Astrocyte of the cerebellum (primary cell): Measurements from ENCODE around the gene IQCF6.
"Not testable (repeated sequence)": the region's sequence is repeated elsewhere in the genome, so short reads cannot be mapped to it uniquely, and the experiment has no call there.

Experiments
- DNase-seq: peaks from one replicate; pipeline ENCODE4 v3.0.0-alpha.2; 2011; ENCODE audit warnings: low read depth
- H3K4me3 ChIP-seq: 2 replicates; pipeline ENCODE4 v1.5.1; 2011; ENCODE audit warnings: mild to moderate bottlenecking, low read depth, low read length, moderate library complexity
- in situ Hi-C: cut with HindIII; loops from 2 replicates; pipeline ENCODE4 v1.10.0; 2017; ENCODE audit warnings: low sequenced_read_pairs
- TF ChIP-seq, protein P1 (sequence below): IDR thresholded peaks from 2 replicates; pipeline ENCODE4 v1.5.1; 2012; ENCODE audit warnings: low read length, low read depth, moderate library complexity, mild to moderate bottlenecking; ENCODE audit errors: missing control alignments

Gene IQCF6

DNA sequence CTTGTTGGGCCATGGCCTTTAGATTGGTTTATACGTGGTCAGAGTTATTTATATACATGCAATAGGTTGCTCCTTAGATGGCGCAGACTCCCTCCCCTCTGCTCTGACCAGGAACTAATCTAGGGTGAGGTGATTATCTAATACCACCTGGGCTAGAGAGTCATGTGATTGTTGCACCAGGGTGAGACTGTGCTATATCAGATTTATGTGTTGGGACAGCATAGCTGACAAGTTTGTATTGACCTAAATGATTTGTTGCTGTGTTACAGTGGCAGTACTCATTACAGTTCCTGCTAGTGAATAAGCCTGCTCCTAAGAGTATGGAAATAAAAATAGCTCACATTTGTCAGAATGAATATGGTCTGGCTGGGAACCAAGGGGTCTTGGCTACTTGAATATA is 7.2 kb upstream of the IQCF6 start:
- in situ Hi-C loops = no loop called here
- DNase-seq = no peak
- TF ChIP-seq, protein P1, sequence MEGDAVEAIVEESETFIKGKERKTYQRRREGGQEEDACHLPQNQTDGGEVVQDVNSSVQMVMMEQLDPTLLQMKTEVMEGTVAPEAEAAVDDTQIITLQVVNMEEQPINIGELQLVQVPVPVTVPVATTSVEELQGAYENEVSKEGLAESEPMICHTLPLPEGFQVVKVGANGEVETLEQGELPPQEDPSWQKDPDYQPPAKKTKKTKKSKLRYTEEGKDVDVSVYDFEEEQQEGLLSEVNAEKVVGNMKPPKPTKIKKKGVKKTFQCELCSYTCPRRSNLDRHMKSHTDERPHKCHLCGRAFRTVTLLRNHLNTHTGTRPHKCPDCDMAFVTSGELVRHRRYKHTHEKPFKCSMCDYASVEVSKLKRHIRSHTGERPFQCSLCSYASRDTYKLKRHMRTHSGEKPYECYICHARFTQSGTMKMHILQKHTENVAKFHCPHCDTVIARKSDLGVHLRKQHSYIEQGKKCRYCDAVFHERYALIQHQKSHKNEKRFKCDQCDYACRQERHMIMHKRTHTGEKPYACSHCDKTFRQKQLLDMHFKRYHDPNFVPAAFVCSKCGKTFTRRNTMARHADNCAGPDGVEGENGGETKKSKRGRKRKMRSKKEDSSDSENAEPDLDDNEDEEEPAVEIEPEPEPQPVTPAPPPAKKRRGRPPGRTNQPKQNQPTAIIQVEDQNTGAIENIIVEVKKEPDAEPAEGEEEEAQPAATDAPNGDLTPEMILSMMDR = no peak
- H3K4me3 ChIP-seq = no peak overlapping the region

DNA sequence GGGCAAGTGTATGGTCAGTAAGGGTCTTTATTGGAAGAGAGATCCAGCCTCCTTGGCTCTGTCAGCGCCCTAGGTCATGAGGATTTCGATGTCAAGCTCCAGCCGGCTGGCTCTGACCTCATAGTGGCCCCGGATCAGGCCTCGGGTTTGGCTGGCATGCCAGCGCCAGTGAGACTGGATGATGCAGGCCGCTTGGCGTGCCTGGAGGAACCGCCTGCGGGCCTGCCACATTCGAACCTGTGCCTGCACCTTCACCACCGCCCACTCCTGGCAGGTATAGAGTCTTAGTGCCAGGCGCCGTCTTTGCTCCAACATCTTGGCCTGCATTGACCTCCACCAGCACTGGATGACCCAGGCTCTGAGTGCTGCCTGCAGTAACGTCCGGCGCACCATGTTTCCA is 483 bp downstream of the IQCF6 start:
- no peak for DNase-seq
- TF ChIP-seq, protein P1 = no peak
- in situ Hi-C loops = loop anchor here (5.0 kb wide), 1 partner anchor 51 kb away; no protein-coding TSS in a partner anchor
- H3K4me3 ChIP-seq = no peak overlapping the region

DNA sequence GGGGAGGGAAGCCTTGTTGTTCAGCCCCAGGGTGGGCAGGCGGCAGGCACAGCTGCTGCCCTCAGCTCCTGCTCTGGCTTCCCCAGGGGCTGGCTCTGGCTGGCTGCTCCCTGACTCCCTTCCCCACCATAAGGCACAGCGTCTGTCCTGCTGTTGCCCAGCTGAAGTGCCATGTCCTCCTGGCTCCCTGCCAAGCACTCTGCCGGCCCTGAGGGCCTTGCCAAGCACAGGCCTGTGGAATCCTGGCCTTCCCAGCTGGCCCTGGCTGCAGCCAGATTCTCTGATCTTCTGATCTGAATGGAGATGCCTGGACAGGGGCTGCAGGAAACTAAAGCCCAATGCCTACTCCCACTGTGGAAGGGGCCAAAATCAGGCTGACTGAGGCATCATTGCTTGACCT is 1.1 kb downstream of the IQCF6 start:
- in situ Hi-C loops = loop anchor here (5.0 kb wide), 1 partner anchor 51 kb away; no protein-coding TSS in a partner anchor
- TF ChIP-seq, protein P1 = no peak
- H3K4me3 ChIP-seq = no peak overlapping the region
- no peak for DNase-seq

DNA sequence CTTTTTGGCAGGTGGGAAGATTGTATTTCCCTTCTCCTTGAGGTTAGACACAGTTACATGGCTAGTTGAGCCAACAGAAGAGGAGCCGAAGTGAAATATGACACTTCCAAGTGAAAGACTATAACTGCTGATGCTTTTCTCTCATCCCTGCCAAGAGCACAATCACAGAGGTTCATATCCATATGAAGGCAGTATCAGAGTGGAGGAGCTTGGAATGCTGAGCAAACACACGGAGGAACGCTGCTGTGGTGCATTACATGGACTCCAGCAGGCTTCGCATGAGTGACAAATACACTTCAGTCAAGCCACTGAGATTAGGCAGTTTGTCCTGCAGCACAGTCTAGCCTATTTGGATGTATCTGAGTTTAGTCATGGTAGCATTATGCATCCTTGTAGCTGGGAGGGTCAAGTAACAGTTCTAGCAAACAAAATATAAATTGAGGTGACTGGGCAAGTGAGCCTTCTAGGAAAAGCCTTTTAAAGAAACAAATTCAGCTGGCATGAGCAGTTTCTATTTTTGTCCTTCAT is 5.4 kb downstream of the IQCF6 start:
- DNase-seq = no peak
- in situ Hi-C loops = no loop called here
- TF ChIP-seq, protein P1 = no peak
- H3K4me3 ChIP-seq = no peak overlapping the region

DNA sequence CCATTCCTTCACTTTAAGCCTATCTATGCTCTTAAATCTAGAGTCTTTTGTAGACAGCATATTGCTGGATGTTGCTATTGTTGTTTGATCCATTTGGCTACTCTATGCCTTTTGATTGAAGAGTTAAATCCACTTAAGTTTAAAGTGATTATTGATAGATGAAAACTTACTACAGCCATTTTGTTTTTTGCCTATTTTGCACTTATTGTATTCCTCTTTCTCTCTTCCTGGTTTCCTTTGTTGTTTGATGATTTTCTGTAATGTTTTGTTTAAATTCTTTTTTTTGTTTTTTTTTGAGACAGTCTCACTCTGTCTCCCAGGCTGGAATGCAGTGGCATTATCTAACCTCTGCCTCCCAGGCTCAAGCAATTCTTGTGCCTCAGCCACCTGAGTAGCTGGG is 19.8 kb downstream of the IQCF6 start:
- in situ Hi-C loops = no loop called here
- TF ChIP-seq, protein P1 = no peak
- DNase-seq = no peak
- no peak overlapping the region for H3K4me3 ChIP-seq

DNA sequence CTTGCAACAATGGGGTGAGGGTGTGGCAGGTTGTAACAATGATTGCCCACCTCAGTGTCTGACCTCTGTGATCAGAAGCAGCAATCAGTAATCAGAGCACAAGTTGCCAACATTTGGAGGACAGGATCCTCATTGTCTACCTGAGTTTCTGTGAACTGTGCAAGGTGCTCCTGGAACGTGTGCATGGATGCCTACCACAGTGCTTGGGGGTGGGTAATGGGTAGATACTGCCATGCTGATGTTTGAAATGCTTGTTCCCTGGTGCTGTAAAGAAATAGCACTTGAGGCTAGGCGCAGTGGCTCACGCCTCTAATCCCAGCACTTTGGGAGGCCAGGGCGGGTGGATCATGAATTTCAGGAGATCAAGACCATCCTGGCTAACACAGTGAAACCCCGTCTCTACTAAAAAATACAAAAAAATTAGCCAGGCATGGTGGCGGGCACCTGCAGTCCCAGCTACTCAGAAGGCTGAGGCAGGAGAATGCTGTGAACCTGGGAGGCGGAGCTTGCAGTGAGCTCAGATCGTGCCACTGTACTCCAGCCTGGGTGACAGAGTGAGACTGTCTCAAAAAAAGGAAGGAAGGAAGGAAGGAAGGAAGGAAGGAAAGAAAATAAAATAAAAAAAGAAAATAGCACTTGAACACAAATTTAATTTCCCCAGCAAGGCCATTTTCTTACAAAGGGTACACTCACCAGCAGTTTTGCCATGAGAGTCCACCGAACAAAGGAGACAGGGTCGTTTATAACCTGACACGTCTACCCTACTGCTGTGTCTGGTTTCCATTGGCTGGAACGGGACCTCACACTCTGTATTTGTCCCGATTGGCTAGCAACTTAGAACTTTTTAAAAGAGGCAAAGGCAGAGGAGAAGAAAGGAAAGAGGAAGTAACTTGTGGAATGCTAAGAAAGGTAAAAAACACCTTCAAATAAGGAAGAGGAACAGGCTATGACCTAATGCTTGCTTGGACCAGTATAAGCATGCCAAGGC is 25.0 kb downstream of the IQCF6 start:
- DNase-seq = not testable (repeated sequence)

DNA sequence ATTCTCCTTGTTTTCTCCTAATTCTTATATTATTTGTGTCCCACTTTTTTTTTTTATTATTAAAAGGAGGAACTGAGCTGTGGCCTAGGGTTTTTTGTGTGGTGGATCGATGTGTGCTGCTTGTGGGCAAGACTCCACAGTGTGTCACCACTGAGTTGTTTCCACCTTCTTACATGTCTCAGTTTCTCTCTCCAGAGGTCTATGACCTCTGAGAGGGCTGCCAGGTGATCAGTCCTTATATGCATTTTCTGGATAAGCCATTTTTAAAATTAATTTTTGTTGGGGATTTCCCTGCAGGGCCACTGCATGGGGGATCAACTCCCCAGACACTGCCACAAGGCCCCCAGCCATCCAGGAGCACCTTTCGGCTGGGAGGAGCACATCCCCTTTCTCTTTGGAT is 27.8 kb downstream of the IQCF6 start:
- TF ChIP-seq, protein P1 = no peak
- H3K4me3 ChIP-seq = no peak overlapping the region
- no peak for DNase-seq
- in situ Hi-C loops = no loop called here

More for the DNA sequence above, 25.0 kb downstream of the IQCF6 start:
- H3K4me3 ChIP-seq, in situ Hi-C loops: not testable (repeated sequence)
